ENCODE data around the gene URGCP. TPM values are rescaled to one million over a fixed set of nuclear protein-coding genes. Genes with fewer than 3 reads are reported as not detected.

URGCP gene
- total RNA-seq, 1 donor from 2014 or later: 17.6 TPM

DNA sequence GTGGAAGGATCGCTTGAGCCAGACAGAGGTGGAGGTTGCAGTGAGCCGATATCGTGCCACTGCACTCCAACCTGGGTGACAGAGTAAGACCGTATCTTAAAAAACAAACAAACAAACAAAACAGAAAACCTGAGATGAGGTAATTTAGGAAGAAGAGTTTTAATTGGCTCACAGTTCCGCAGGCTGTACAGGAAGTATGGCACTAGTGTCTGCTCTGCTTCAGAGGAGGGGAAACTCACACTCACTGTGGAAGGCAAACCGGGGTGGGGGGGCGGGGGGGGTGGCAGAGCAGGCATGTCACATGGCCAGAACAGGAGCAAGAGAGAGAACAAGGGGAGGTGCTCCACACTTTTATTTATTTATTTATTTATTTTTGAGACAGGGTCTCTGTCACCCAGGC lies 24.9 kb upstream of the URGCP start:
- TF ChIP-seq CTCF (conservative IDR thresholded peaks at IDR 0.05; ENCODE audit: low read depth, low read length): no peak
- no peak for DNase-seq (ENCODE audit: low read depth)
- H3K4me3 ChIP-seq (ENCODE audit: low read depth, low read length): no peak overlapping the region

- H3K4me3 ChIP-seq (ENCODE audit: low read depth, low read length): no peak overlapping the region
- no peak for DNase-seq (ENCODE audit: low read depth)
- no peak for TF ChIP-seq CTCF (conservative IDR thresholded peaks at IDR 0.05; ENCODE audit: low read depth, low read length)
These were observed 23.4 kb upstream of the URGCP start for GRCh38 chr7:43929529-43930457.

- no peak for TF ChIP-seq CTCF (conservative IDR thresholded peaks at IDR 0.05; ENCODE audit: low read depth, low read length)
- no peak for DNase-seq (ENCODE audit: low read depth)
- no peak overlapping the region for H3K4me3 ChIP-seq (ENCODE audit: low read depth, low read length)
These were observed 21.4 kb upstream of the URGCP start for GRCh38 chr7:43927810-43928209.

DNA sequence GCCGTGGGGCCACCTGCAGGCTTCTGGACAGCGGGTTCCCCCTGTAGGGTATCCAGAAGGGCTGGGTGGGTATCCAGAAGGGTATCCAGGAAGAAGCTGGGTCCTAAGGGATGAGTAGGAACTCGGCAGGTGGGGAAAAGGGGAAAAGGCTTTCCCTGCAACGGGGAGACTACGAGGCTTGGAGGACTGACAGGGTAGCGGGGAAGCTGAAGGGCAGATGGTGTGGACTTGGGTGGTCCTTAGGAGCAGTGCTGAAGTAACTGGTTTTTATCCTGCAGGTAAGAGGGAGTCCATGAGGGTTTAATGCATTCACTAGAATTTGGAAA lies 20.4 kb upstream of the URGCP start:
- no peak for DNase-seq (ENCODE audit: low read depth)
- H3K4me3 ChIP-seq (ENCODE audit: low read depth, low read length): peak overlapping the region; percentile 83
- TF ChIP-seq CTCF (conservative IDR thresholded peaks at IDR 0.05; ENCODE audit: low read depth, low read length): peak; percentile 27

GRCh38 chr7:43925984-43926797 lies 19.8 kb upstream of the URGCP start, which contains the start of gene UBE2D4:
Gene UBE2D4 (plus strand): TSS chr7:43926436. CDS start chr7:43926533, 97 bp downstream.
- H3K4me3 ChIP-seq (ENCODE audit: low read depth, low read length): peak within 1 kb of the TSS; percentile 83
- no peak for DNase-seq (ENCODE audit: low read depth)
- TF ChIP-seq CTCF (conservative IDR thresholded peaks at IDR 0.05; ENCODE audit: low read depth, low read length): no peak

DNA sequence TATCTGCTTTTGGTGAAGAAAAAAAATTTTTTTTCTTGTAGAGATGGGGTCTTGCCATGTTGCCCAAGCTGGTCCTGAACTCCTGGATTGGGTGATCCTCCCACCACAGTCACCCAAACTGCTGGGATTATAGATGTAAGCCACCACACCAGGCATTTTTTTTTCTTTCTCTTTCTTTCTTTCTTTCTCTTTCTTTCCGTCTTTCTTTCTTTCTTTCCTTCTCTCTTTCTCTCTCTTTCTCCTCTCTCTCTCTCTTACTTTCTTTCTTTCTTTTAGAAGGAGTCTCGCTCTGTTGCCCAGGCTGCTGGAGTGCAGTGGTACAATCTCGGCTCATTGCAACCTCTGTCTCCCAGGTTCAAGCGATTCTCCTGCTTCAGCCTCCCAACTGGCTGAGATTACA lies 16.3 kb upstream of the URGCP start:
- TF ChIP-seq CTCF (conservative IDR thresholded peaks at IDR 0.05; ENCODE audit: low read depth, low read length): no peak
- H3K4me3 ChIP-seq (ENCODE audit: low read depth, low read length): no peak overlapping the region
- no peak for DNase-seq (ENCODE audit: low read depth)
